T47D (cell line): ENCODE measurements around the gene HSD3B2.

Experiments used
- DNase-seq, 2 experiments: peaks; one replicate each; pipeline versions ENCODE4 v3.0.0 to v3.0.0-alpha.2; 2011 to 2012; ENCODE audit warnings: low read depth in 1 of 2, low spot score in 1 of 2
- JUND ChIP-seq: IDR thresholded peaks from 2 replicates; pipeline ENCODE4 v1.6.1; 2012; ENCODE audit warnings: low read depth
- in situ Hi-C: cut with HindIII; loops from 2 replicates; pipeline ENCODE4 v1.10.0; 2016; ENCODE audit warnings: low sequenced_read_pairs, low pct_unique_long_range_greater_than_20kb

The HSD3B2 gene

DNA sequence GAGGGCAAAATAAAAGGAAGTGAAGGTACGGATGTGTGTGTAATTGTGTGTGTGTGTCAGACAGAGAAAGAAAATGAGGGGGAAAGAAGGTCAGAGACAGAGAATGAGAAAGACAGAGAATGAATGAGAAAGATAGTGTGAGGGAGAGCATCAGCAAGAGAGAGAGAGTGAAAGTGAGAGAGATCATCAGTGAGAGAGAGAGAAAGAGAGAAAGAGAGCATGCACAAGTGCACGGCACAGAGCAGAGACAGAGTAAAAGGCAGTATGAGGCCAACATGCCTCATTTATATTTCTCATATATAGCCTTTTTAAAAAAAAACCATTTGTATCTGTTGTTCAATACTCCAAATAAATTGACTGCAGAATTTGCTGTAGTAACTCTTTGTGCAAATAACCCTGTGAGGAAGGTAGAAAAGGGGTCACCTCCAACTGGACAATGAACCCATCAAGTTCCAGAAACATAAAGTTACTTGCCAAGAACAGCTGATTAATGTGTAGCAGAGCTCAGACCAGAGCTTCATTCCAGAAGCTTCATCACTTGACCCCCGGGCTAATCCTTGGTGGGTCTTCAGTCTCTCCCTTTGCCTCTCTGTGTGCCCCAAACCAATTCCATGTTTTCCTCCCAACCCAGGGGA lies 1.2 kb downstream of the HSD3B2 start:
- no peak for TF ChIP-seq JUND
- DNase-seq, result no peak
- in situ Hi-C loops, result no loop called here

DNA sequence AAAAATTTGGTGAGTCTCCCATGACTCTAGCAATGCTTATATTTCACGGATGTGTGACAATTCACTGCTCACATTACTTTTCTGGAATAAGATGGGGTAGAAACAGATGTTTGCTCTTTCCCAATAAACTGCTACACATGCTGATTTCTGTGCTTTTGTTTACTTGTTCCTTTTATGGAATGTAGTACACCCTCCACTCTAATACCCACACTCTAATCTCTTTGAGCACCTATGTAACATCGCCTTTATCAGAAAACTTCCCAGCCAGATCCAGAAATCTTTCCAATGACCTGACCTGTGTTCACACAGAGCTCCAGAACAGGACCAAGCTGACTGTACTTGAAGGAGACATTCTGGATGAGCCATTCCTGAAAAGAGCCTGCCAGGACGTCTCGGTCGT lies 4.2 kb downstream of the HSD3B2 start:
- in situ Hi-C loops, result no loop called here
- no peak for DNase-seq
- TF ChIP-seq JUND, result no peak

DNA sequence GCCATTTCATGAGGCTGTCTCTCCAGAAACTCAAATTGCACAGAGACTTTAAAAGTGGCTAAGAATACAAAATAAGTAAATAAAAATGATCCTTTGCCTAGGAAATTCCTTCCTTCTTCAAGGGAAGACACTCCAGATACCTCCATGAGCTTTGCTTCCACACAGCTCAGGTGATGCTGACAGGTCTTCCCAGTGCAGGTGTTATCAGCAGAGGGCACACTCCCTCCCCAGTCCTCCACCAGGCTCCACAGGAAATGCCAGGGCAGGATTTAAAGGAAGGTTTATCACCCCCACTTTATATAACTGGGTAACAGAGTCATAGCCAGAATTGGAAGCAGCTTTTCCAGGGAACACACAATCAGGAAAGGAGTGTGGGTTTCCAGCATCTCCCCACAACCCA lies 5.7 kb downstream of the HSD3B2 start:
- in situ Hi-C loops, result no loop called here
- no peak for DNase-seq
- no peak for TF ChIP-seq JUND

DNA sequence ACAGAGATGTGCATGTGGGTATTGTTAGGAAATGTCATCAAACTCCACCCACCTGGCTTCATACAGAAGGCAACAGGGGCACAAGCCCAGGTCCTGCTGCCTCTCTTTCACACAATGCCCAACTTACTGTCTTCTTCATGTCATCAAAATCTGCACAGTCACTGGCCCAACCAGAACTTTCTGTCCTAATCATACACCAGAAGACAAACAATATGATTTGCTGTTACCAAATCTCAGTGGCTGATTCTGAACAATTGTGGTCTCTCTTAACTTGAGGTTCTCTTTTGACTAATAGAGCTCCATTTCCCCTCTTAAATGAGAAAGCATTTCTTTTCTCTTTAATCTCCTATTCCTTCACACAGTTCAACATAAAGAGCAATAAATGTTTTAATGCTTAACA lies 7.7 kb downstream of the HSD3B2 start:
- in situ Hi-C loops, result no loop called here
- no peak for DNase-seq
- TF ChIP-seq JUND, result no peak

DNA sequence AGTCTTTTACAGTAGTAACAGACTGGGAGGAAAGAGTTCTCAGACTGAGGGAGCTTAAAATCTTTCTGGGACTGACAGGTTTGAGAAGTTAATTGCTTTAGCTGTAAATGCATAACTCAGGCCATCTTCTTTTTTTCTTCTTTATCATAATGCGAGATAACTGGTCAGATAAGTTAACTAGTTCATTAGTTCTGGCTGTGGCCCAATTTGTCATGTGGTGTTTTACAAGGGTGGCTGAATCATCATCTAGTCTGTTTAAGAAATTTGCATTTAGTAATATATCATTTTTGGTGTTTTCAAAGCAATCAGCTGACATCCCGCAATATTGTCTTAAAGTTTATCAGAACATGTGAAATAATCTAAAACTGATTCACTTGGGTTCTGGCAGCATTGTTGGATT lies 14.0 kb downstream of the HSD3B2 start:
- in situ Hi-C loops, result no loop called here
- no peak for TF ChIP-seq JUND
- DNase-seq, result no peak

DNA sequence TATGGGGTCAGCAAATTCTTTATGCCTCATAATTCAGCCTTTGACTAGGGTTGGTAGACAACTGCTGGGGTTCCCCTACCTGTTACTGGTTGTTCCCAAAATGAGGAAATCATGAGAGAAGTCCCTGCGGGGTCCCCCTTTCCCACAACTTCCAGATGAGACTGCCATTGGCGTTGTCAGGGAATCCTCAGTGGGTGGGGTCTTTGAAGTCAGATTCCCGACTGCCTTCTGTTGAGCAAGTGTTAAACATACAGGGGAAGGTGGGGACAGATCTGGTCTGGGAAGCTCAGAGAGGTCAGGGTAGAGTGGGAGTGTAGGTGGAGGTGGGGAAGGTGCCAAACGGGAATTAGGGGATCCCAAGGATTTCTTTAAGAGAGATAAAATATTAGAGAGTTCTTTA lies 14.7 kb downstream of the HSD3B2 start:
- no peak for DNase-seq
- in situ Hi-C loops, result no loop called here
- TF ChIP-seq JUND, result no peak

DNA sequence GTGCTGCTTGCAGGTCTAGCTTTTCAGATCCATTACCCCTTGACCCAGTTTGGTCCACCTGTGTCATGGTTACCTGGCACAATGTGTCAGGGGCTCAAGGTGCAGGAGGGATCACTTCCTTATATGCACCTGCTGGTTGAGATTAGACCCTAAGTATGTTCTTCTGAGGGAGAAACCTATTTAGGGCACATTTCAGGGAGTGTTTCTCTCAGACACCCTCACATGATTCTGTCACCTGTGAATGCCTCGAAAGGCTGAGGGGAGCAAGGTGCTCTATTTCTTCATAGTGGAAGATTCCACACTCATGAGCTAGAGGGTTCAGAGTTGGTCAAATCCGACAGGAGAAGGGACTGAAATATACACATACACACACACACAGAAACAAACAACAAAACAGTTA lies 15.5 kb downstream of the HSD3B2 start:
- in situ Hi-C loops, result no loop called here

DNA sequence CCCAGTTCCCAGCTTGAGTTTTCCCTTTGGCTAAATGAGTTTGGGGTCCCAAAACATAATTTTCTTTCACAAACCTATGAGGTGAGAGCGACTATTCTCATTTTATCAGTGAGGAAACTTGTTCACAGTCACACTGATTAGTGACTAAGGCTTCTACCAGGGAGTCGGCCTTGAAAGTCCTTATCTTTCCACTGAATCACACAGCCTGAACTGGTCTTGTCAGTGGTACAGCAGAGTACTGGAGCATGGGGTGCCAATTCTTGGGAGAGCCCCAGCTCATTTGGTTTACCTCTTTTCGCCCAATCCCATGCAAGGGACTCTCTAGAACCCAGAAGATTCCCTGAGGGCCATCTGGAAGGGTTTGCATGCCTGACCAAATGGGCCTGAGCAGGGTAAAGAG lies 16.9 kb downstream of the HSD3B2 start:
- in situ Hi-C loops, result no loop called here
- DNase-seq, result no peak
- no peak for TF ChIP-seq JUND

More for the DNA sequence above, 15.5 kb downstream of the HSD3B2 start:
- TF ChIP-seq JUND, result no peak
- DNase-seq, result no peak

DNA sequence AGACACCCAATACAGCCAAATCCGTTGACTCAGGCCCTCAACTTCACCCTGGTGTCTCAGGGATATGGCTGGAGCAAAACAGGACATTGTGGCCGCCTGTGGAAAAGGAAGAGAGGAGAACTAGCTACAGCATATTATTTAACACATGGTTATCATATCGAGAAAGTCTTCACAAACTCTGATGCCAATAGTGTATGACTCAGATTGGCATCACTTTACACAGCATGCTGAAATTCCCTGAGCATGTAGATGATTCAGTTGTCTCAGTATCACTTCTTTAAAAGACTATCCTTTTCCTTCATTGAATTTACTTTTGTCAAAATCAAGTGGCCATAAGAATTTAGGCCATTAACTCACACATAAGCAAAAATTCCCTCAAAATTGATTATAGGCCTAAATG lies 20.1 kb downstream of the HSD3B2 start:
- in situ Hi-C loops, result no loop called here

DNA sequence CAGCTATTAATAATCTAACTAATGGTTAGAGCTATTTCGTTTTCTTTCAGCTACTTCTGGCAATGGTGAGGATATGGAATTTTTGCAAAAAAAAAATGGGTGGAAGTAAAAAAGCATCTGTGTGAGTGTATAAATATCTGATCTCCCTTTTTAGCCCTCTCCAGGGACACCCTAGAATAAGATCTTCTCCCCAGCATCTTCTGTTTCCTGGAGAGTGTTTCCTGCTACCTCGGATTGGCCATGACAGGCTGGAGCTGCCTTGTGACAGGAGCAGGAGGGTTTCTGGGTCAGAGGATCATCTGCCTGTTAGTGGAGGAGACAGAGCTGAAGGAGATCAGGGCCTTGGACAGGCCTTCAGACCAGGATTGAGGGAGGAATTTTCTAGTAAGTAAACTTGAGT lies 23.8 kb downstream of the HSD3B2 start:
- TF ChIP-seq JUND, result no peak
- in situ Hi-C loops, result no loop called here
- no peak for DNase-seq

More for the DNA sequence above, 20.1 kb downstream of the HSD3B2 start:
- no peak for DNase-seq
- TF ChIP-seq JUND, result no peak

DNA sequence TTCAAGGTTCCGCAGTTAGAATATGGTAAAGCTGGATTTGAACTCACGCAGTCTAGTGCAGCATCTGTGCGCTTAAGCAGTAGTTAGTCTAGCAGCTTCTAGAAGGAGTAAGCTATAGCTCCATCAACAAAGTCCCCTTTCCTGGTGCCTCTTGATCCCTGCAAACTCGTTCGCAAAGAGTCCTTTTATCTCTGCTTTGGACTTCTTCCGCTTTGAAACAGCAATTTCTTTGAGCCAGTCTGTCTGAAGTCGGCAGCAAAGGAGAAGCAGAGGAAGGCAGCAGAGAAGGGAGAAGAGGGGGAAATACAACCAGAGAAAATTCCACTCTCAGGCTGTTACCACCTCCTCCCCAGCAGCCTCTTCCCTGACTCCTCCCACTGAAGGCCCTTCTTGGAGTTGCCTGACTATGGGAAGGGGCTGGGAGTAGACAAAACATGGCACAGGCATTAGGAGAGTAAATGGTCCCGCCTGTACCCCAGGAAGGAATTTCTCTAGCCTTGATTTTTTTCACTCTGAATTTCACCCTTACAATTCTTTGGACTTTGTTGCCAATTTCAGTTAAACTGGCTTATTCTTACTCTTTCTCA lies 25.9 kb downstream of the HSD3B2 start:
- in situ Hi-C loops, result no loop called here
- no peak for DNase-seq
- TF ChIP-seq JUND, result no peak

DNA sequence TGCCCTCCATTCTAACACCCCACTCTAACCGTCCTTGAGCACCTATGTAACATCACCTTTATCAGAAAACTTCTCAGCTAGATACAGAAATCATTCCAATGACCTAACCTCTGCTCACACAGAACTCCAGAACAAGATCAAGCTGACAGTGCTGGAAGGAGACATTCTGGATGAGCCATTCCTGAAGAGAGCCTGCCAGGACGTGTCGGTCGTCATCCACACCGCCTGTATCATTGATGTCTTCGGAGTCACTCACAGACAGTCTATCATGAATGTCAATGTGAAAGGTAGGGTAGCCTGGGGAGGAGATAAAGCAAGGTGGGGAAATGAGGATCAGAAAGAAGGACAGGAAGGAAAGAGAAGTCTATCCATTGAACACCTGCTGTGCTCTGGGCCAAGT lies 27.8 kb downstream of the HSD3B2 start:
- in situ Hi-C loops, result no loop called here
- DNase-seq, result no peak
- TF ChIP-seq JUND, result no peak

DNA sequence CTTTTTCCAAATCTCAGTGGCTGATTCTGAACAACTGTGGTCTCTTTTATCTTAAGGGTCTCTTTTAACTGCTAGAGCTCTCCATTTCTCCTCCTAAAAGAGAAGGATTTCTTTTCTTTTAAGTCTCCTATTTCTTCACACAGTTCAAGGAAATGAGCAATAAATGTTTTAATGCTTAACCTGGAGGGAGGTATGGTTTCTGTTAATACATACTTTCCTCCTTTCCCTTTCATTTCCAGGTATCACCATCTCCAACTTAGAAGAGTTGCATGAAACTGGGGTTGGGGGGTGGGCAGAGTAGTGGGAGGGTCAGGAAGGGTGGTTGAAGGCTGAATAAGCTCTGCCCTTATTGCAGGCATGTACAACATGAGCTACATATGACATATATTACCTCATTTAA lies 31.4 kb downstream of the HSD3B2 start:
- no peak for DNase-seq
- TF ChIP-seq JUND, result no peak
- in situ Hi-C loops, result no loop called here

DNA sequence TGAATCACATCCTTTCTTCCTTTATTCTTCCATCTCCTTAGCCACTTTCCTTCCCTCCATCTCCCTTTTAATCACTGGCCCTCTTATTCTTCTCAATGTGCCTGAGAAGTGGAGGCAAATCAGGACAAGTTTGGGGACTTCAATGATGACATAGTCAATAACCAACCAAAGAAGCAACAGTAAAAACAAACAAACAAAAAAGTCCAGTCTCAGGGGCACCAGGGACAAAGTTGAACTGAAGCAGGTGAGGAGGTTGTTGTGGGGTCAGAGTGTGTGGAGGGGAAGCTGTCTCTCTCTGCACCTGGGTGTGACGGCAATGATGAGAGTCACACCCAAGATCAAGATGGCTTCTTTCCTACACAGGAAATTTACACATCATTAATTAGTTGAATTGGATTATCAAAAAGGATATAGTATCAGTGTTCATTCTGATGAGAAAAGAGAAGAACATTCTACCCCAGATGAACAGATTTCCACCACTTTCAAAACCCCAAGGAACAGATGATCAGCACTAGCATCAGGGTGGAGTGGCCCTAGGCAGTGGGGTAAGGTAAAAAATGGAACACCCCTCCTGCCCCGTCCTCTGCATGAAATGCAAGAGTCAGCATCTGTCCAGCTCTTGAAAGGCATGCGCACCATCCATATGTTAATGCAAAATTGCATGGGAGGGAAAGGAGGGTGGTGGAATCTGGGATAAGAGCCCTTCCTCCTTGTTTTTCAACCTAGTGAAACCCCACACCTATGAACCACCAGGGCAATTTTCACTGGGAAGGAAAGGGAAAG lies 32.6 kb downstream of the HSD3B2 start:
- in situ Hi-C loops, result no loop called here
- no peak for DNase-seq
- TF ChIP-seq JUND, result no peak
